HG03521 (cell line): ENCODE measurements around the gene HYAL3.
A peak's percentile ranks its signal among the peaks of the same experiment; 100 is the strongest.
"Not testable (repeated sequence)": the region's sequence is repeated elsewhere in the genome, so short reads cannot be mapped to it uniquely, and the experiment has no call there.

Source experiments
- ATAC-seq: cut with Tn5 transposase; IDR thresholded peaks from one replicate; pipeline ENCODE4 v1.9.1; 2021; ENCODE audit warnings: mild to moderate bottlenecking, moderate library complexity; ENCODE audit not compliant: unreplicated experiment

HYAL3 gene

DNA sequence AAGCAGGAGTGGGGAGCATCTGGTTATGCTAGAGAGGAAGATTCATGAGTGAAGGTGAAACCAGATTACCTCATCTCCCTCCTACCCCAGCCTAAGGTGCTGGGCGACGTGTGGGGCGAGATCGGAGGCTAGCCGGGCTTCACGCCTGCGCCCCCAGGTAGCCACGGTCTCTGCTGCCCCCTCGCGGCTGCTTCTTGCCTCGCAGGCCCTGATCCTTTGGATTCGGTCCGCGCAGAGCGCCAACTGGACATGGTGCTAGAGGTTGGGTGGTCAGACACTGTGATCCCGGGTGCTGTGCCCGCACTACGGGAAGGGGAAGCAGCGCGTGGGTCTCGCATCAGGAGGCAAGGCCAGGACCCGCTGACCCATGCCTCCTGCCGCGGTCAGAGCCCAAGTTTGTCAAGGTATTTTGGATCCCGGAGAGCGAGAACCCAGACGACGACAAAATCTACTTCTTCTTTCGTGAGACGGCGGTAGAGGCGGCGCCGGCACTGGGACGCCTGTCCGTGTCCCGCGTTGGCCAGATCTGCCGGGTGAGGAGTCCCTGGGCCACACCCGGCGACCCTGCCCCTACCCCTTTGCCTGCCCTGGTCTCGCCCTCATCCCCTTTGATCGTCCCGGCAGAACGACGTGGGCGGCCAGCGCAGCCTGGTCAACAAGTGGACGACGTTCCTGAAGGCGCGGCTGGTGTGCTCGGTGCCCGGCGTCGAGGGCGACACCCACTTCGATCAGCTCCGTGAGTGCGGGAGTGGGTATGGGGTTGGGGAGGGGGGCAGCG is 26.1 kb downstream of the HYAL3 start:
- ATAC-seq: peak; percentile 63

DNA sequence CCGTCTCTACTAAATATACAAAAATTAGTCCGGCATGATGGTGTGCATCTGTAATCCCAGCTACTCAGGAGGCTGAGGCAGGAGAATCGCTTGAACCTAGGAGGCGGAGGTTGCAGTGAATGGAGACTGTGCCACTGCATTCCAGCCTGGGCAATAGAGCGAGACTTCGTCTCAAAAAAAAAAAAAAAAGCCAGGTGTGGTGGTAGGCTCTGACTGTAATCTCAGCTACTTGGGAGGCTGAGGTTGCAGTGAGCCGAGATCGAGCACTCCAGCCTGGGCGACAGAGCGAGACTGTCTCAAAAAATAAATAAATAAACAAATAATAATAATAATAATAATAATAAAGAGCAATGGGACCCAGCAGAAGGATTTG is 26.7 kb downstream of the HYAL3 start:
- ATAC-seq: not testable (repeated sequence)

- no peak for ATAC-seq
These were observed 27.8 kb downstream of the HYAL3 start for GRCh38 chr3:50271314-50271936.

- ATAC-seq: no peak
These were observed 28.6 kb downstream of the HYAL3 start for GRCh38 chr3:50270422-50271224.

GRCh38 chr3:50269977-50270413 is 29.2 kb downstream of the HYAL3 start:
- ATAC-seq: no peak

DNA sequence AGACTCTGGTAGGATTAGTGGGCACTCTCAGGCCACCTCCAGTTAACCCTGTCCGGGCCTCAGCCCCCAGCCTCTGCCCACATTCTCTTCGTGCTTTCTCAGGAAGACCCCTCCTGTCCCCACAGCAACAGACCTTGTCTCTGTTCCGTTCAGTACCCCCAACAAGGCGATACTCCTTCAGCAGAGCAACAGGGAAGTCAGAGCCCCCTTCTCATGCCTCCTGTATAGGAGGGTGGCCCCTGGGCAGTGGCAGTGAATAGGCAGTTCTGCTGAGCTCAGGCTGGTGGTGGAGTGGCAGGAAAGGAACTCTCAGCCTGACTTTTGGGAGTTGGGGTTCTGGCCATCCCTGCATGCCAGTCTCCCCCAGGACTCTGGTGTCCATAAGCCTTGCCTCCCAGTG is 29.7 kb downstream of the HYAL3 start:
- ATAC-seq: no peak

DNA sequence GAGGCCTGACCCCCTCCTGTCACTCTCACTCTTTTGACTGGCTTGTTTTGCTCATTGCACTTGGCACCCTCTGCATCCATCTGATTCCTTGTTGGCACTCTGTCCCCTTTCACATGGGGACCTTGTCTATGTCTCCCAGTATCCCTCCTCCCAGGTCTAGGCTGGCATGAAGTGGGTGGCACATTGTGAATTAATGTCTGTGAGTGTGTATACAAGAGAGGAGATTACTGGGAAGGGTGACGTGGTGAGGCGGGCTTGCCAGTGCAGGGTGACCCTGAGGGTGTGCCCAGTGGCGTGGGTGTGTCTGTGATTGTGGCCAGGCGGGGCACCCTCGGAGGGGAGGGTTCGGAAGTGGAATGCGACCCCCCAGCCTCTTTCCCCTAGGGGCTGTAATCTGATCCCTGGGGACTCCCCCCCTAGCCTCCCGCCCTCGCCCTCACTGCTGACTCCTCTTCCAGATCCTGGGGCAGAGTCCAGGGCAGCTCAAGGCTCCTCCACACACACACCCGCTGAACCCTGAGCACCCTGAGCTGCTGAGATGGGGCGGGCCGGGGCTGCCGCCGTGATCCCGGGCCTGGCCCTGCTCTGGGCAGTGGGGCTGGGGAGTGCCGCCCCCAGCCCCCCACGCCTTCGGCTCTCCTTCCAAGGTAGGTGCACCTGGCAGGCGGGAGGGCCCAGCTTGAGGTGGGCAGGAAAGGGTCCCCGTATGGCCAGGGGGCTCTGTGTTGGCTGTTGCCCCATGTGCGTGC is 30.3 kb downstream of the HYAL3 start, which contains the start of gene SEMA3B:
Gene SEMA3B (plus strand): TSS at position 445 of the 749 bp plus-strand sequence. CDS start 94 bp downstream, at position 539.
- ATAC-seq: no peak

DNA sequence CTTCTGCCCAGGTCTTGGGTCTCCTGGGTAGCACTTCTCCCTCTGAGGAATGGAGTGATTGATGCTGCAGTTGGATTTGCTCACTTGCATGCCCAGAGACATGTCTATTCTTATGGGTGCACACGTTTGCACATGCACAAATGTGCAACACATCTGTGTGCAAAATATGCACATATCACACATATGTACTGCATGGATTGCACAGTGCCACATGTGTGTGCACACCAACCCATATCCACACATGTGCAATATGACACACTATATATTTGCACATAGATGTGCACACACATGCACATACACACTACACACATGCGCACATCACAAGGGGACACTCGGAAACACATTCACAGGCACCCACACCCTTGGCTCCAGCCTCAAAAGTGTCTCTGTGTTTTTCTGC is 30.9 kb downstream of the HYAL3 start:
- ATAC-seq: no peak

GRCh38 chr3:50267280-50267913 is 31.8 kb downstream of the HYAL3 start:
- ATAC-seq: no peak

GRCh38 chr3:50266836-50267235 is 32.4 kb downstream of the HYAL3 start:
- no peak for ATAC-seq

DNA sequence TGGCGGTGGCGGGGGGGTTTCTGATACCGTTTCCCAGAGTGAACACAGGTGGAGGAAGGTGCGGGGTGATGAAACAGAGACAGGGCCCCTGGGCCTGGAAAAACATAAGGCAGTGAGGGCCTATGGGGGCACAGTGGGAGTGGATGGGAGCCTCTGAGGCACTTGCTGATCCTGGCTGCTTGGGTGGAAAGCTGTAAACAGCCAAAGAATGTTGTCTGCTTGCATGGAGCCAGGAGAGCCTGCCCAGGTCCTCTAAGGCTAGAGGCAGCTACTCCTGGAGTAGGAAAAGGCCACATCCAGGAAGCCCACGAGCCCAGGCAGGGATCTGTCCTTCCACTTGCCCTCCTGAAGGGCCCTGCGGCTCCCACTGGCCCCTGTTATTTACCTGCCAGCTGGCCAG is 33.2 kb downstream of the HYAL3 start:
- ATAC-seq: no peak

DNA sequence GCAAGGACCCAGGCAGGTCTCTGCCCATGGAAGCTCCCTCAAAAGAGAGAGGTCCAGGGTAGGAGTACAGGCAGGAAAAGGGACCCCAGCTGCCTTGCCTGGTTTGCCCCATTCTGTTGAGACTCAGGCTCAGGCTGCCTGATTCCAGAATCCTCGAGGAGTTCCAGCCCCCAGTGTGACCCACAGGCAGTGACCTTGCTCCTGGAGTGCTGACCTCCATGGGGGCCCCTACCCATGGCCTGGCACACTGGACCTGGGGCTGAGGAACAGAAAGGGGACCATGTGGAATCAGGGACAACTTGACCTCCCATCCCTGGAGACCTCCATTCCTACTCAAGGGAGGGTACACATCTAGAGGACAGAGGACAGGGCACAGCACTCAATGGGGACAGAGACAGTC is 33.6 kb downstream of the HYAL3 start:
- ATAC-seq: no peak

GRCh38 chr3:50264964-50265485 is 34.2 kb downstream of the HYAL3 start:
- no peak for ATAC-seq

DNA sequence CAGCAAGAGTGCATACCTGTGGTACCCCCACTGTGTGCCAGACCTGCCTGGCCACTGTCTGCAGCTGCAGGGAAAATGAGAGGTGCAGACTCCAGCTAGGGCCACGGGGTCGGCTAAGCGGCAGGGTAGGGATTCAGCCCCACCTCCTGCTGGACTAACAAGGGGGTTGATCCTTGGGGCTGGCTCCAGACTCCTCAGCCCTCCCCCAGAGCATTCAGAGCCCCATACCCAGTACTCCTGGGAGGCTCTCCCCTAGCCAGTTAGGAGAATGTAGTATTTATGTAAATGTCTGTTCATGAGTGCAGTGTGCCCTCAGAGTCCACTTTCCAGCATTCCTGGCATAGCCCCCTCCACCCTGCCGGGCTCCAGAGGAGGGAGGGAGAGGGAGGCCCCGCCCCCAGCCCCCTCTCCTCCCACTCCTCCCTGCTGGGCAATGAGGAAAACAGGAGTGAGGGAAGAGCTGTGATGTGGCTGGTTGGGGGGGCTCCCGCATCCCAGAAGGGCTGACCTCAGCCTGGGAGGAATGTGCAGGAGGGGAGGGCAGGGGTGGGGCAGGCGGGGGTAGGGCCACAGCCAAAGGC is 34.7 kb downstream of the HYAL3 start:
- ATAC-seq: no peak

- ATAC-seq: no peak
These were observed 35.5 kb downstream of the HYAL3 start for GRCh38 chr3:50263478-50264382.

- no peak for ATAC-seq
These were observed 36.4 kb downstream of the HYAL3 start for GRCh38 chr3:50262778-50263177.

DNA sequence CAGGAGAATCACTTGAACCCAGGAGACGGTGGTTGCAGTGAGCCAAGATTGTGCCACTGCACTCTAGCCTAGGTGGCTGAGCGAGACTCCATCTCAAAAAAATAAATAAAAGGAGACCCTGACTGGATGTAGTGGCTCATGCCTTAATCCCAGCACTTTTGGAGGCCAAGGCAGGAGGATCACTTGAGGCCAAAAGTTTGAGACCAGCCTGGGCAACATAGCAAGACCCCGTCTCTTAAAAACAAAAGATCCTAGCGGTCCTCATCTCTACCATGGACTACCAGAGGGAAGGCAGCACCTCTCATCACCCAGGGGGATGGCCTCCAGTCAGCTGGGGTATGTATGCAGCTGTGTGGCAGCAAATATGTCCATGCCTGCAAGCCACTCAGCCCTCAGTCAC is 37.0 kb downstream of the HYAL3 start:
- ATAC-seq: not testable (repeated sequence)

- ATAC-seq: no peak
These were observed 37.7 kb downstream of the HYAL3 start for GRCh38 chr3:50261505-50261904.

DNA sequence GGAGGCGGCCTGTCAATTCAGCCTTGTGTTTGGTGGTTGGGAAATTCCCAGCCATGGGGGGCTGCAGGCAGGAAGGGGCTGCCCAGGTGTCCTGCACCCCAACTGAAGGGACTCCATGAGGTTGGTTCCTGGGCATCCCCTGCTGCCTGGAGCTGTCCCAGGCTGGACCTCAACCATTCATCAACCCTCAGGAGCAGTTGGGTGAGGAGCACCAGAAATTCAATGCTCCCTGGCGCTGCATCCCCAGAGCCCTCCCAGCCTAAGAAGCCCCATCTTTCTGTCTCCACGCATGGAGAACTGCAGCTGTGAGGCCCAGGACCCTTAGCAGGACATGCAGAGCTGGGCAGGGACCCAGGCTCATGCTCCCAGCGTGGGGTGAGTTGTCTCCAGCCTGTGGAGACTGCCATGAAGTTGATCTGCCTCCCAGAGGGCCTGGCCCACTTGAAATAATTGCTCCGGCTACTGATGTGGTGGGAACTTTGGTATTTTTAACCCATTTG is 38.2 kb downstream of the HYAL3 start:
- no peak for ATAC-seq
